HT-29 (cell line): ENCODE measurements around the gene KIRREL2. TPM values are rescaled to one million over a fixed set of nuclear protein-coding genes. Genes with fewer than 3 reads are reported as not detected.

Experiments
- small RNA-seq: library from RNA; depleted of rRNA; stranded (forward); fragments of <200 nt; gene quantifications from one replicate; pipeline ENCODE3, GENCODE V24; 2014
- total RNA-seq: library from RNA; depleted of rRNA; stranded (reverse); fragments of >200 nt; shearing (Covaris generic); gene quantifications from 2 replicates; pipeline ENCODE4 v1.2.3, GENCODE V29; 2014; rRNA removed

KIRREL2 gene
- total RNA-seq, 1 experiment from 2014 or later: not detected

Small RNAs within 50 kb of the gene (small RNA-seq; reads per million reads assigned to genes)
- not detected for gene RN7SL402P

Other genes with a start within 250 kb of the KIRREL2 start
- gene HAUS5, start 244.2 kb upstream of the KIRREL2 start, total RNA-seq: 71.8 and 75.9 TPM in 2 replicates
- gene RBM42, start 227.9 kb upstream of the KIRREL2 start, total RNA-seq: 218 and 225 TPM in 2 replicates
- 2.0 and 3.5 TPM in 2 replicates for gene ETV2, start 215.2 kb upstream of the KIRREL2 start, total RNA-seq
- gene COX6B1, start 208.6 kb upstream of the KIRREL2 start, total RNA-seq: 846 and 847 TPM in 2 replicates
- not detected in 2 replicates for gene UPK1A, start 190.4 kb upstream of the KIRREL2 start, total RNA-seq
- not detected in 2 replicates for gene ZBTB32, start 152.4 kb upstream of the KIRREL2 start, total RNA-seq
- gene KMT2B, start 138.9 kb upstream of the KIRREL2 start, total RNA-seq: 29.3 and 30.9 TPM in 2 replicates
- gene IGFLR1, start 114.5 kb upstream of the KIRREL2 start, total RNA-seq: 10.0 and 13.4 TPM in 2 replicates
- gene U2AF1L4, start 111.5 kb upstream of the KIRREL2 start, total RNA-seq: 20.0 and 20.9 TPM in 2 replicates
- gene PSENEN, start 111.3 kb upstream of the KIRREL2 start, total RNA-seq: 76.2 and 77.0 TPM in 2 replicates
- 13.8 and 15.5 TPM in 2 replicates for gene LIN37, start 108.3 kb upstream of the KIRREL2 start, total RNA-seq
- gene HSPB6, start 99.9 kb upstream of the KIRREL2 start, total RNA-seq: not detected in 2 replicates
- 17.2 and 21.3 TPM in 2 replicates for gene PROSER3, start 98.7 kb upstream of the KIRREL2 start, total RNA-seq
- gene ARHGAP33, start 81.3 kb upstream of the KIRREL2 start, total RNA-seq: 4.0 and 57.4 TPM in 2 replicates
- gene PRODH2, start 44.1 kb upstream of the KIRREL2 start, total RNA-seq: not detected in 2 replicates
- not detected in 2 replicates for gene NPHS1, start 4.4 kb upstream of the KIRREL2 start, total RNA-seq
- 7.0 and 12.6 TPM in 2 replicates for gene APLP1, start 11.7 kb downstream of the KIRREL2 start, total RNA-seq
- gene NFKBID, start 43.6 kb downstream of the KIRREL2 start, total RNA-seq: 26.6 and 31.0 TPM in 2 replicates
- 0.47 TPM in 1 of 2 replicates, not detected in the other for gene HCST, start 45.6 kb downstream of the KIRREL2 start, total RNA-seq
- gene TYROBP, start 51.4 kb downstream of the KIRREL2 start, total RNA-seq: not detected in 2 replicates
- gene LRFN3, start 79.5 kb downstream of the KIRREL2 start, total RNA-seq: 3.0 and 6.5 TPM in 2 replicates
- gene SDHAF1, start 138.3 kb downstream of the KIRREL2 start, total RNA-seq: 70.6 and 70.7 TPM in 2 replicates
- gene SYNE4, start 151.9 kb downstream of the KIRREL2 start, total RNA-seq: 8.6 and 9.4 TPM in 2 replicates
- gene ALKBH6, start 157.3 kb downstream of the KIRREL2 start, total RNA-seq: 90.6 and 124 TPM in 2 replicates
- 0.13 and 0.31 TPM in 2 replicates for gene CLIP3, start 176.0 kb downstream of the KIRREL2 start, total RNA-seq
- gene THAP8, start 197.4 kb downstream of the KIRREL2 start, total RNA-seq: 4.3 and 7.2 TPM in 2 replicates
- gene WDR62, start 198.0 kb downstream of the KIRREL2 start, total RNA-seq: 44.1 and 49.0 TPM in 2 replicates